HCT116 (cell line): ENCODE data around the gene OR1E2. TPM values are rescaled to one million over a fixed set of nuclear protein-coding genes. Genes with fewer than 3 reads are reported as not detected.

Experiments used
- ATAC-seq: fragments of 200-7000 bp; cut with Tn5 transposase; 2 replicates; pipeline ENCODE4 v1.9.1; 2020; ENCODE audit warnings: mild to moderate bottlenecking, moderate library complexity
- BruUV-seq: library from RNA; stranded (reverse); fragments of 400-500 nt; replicated peaks from 2 replicates; lab custom pipeline; 2021; lab: Mats Ljungman, UMichigan
- CTCF ChIA-PET: fragments of 300-600 bp; sonication (Branson Sonifier 250); formaldehyde crosslinking; loops from one replicate; lab custom pipeline; 2021; ENCODE audit warnings: antibody characterized with exemption; lab: Charles Lee
- POLR2A ChIA-PET: fragments of 300-600, 350-600 bp; sonication (Branson Sonifier 250); formaldehyde crosslinking; loops from one replicate; lab custom pipeline; 2021; ENCODE audit warnings: antibody characterized with exemption; lab: Charles Lee
- RAD21 ChIA-PET, 2 experiments: fragments of 300-600 bp; sonication (Branson Sonifier 250); formaldehyde crosslinking; loops; one replicate each; lab custom pipeline; 2023; ENCODE audit warnings: low total read pairs in 2 of 2; ENCODE audit not compliant: uncharacterized antibody in 2 of 2, unreplicated experiment in 2 of 2, low non-redundant PET in 1 of 2; lab: Charles Lee
- DNase-seq: peaks from one replicate; pipeline ENCODE4 v3.0.0-alpha.2; 2010; ENCODE audit warnings: low read depth, low spot score
- H2AFZ ChIP-seq: fragments of 200-600 bp; shearing (Covaris generic), sonication (generic); 2 replicates; pipeline ENCODE4 v1.6.1; 2017; ENCODE audit warnings: low read depth, mixed run types, mixed read lengths, antibody characterized with exemption, low read length; ENCODE audit not compliant: poor library complexity, severe bottlenecking
- H3K27ac ChIP-seq: 2 replicates; pipeline ENCODE4 v1.5.1; 2012; ENCODE audit warnings: low read depth, low read length
- H3K27me3 ChIP-seq: fragments of 200-600 bp; sonication (generic); 2 replicates; pipeline ENCODE4 v1.6.1; 2016; ENCODE audit warnings: mixed run types, low read length, mixed read lengths; ENCODE audit not compliant: insufficient read depth
- H3K36me3 ChIP-seq, 2 experiments: fragments of 200-500 bp in 1 of 2; fragments of 200-600 bp in 1 of 2; sonication (Bioruptor generic) in 1 of 2; sonication (generic) in 1 of 2; 2 replicates each; pipeline versions ENCODE4 v1.5.1 to v1.6.1; 2014 to 2016; ENCODE audit warnings: low read length in 2 of 2, inconsistent platforms in 1 of 2, mixed read lengths in 1 of 2, mixed run types in 1 of 2; ENCODE audit not compliant: insufficient read depth in 2 of 2, control insufficient read depth in 1 of 2
- H3K4me1 ChIP-seq, 2 experiments: fragments of 200-600 bp in 1 of 2; sonication (generic) in 1 of 2; 2 replicates each; pipeline versions ENCODE4 v1.5.1 to v1.6.1; 2012 to 2017; ENCODE audit warnings: low read length in 2 of 2, inconsistent platforms in 1 of 2, mild to moderate bottlenecking in 1 of 2, mixed read lengths in 1 of 2, mixed run types in 1 of 2, moderate library complexity in 1 of 2; ENCODE audit not compliant: insufficient read depth in 2 of 2, control insufficient read depth in 1 of 2
- H3K4me2 ChIP-seq: fragments of 200-600 bp; sonication (generic); 2 replicates; pipeline ENCODE4 v1.6.1; 2017; ENCODE audit warnings: mixed run types, low read length, mixed read lengths
- H3K4me3 ChIP-seq, 2 experiments: fragments of 200-600 bp in 1 of 2; sonication (generic) in 1 of 2; replicated peaks in 1 of 2; 2 replicates each; pipeline ENCODE4 v1.5.1; 2011 to 2016; ENCODE audit warnings: low read length in 2 of 2, control low read depth in 1 of 2, low read depth in 1 of 2, mild to moderate bottlenecking in 1 of 2, mixed read lengths in 1 of 2, mixed run types in 1 of 2
- H3K79me2 ChIP-seq: fragments of 200-600 bp; sonication (generic); 2 replicates; pipeline ENCODE4 v1.6.1; 2017; ENCODE audit warnings: mild to moderate bottlenecking, mixed run types, low read length, moderate library complexity, mixed read lengths; ENCODE audit not compliant: insufficient read depth
- H3K9ac ChIP-seq: fragments of 200-600 bp; sonication (generic); 2 replicates; pipeline ENCODE4 v1.6.1; 2016; ENCODE audit warnings: low read length, mixed read lengths
- H3K9me2 ChIP-seq: fragments of 200-600 bp; sonication (generic), shearing (Covaris generic); 2 replicates; pipeline ENCODE4 v1.6.1; 2017; ENCODE audit warnings: mixed run types, mild to moderate bottlenecking, moderate library complexity; ENCODE audit not compliant: insufficient read depth
- H3K9me3 ChIP-seq, 2 experiments: fragments of 200-500 bp in 1 of 2; fragments of 200-600 bp in 1 of 2; sonication (Bioruptor generic) in 1 of 2; sonication (generic) in 1 of 2; 2 replicates each; pipeline ENCODE4 v1.6.1; 2014 to 2017; ENCODE audit warnings: low read length in 2 of 2, mixed read lengths in 2 of 2, inconsistent platforms in 1 of 2, low read depth in 1 of 2, mild to moderate bottlenecking in 1 of 2, mixed run types in 1 of 2, moderate library complexity in 1 of 2; ENCODE audit not compliant: control insufficient read depth in 1 of 2, insufficient read depth in 1 of 2
- H4K20me1 ChIP-seq: fragments of 200-600 bp; sonication (generic), shearing (Covaris generic); 2 replicates; pipeline ENCODE4 v1.6.1; 2017; ENCODE audit warnings: mixed run types, mild to moderate bottlenecking, moderate library complexity; ENCODE audit not compliant: insufficient read depth
- ELF1 ChIP-seq: IDR thresholded peaks from 2 replicates; pipeline ENCODE4 v1.6.1; 2012; ENCODE audit warnings: low read depth, borderline replicate concordance
- EZH2phosphoT487 ChIP-seq: fragments of 200-600 bp; IDR thresholded peaks from 2 replicates; pipeline ENCODE4 v1.6.1; 2018; ENCODE audit warnings: antibody characterized with exemption, borderline replicate concordance
- FOSL1 ChIP-seq: IDR thresholded peaks from 2 replicates; pipeline ENCODE4 v1.6.1; 2012; ENCODE audit warnings: low read depth
- POLR2AphosphoS5 ChIP-seq: IDR thresholded peaks from 2 replicates; pipeline ENCODE4 v1.6.1; 2011; ENCODE audit warnings: mild to moderate bottlenecking, low read depth, low read length, moderate library complexity
- RAD21 ChIP-seq: IDR thresholded peaks from 2 replicates; pipeline ENCODE4 v1.6.1; 2012; ENCODE audit warnings: low read depth, mild to moderate bottlenecking
- SP1 ChIP-seq: IDR thresholded peaks from 2 replicates; pipeline ENCODE4 v1.6.1; 2012; ENCODE audit warnings: low read depth
- YY1 ChIP-seq: IDR thresholded peaks from 2 replicates; pipeline ENCODE4 v1.6.1; 2011; ENCODE audit warnings: low read length, low read depth, moderate library complexity, mild to moderate bottlenecking; ENCODE audit not compliant: insufficient replicate concordance; ENCODE audit errors: extremely low read depth
- ZBTB33 ChIP-seq: IDR thresholded peaks from 2 replicates; pipeline ENCODE4 v1.6.1; 2011; ENCODE audit warnings: mild to moderate bottlenecking, low read length, moderate library complexity; ENCODE audit not compliant: insufficient replicate concordance; ENCODE audit errors: extremely low read depth
- ZFX ChIP-seq: fragments of 450-650 bp; IDR thresholded peaks from 2 replicates; pipeline ENCODE4 v1.6.1; 2017
- intact Hi-C: fragments of 100-400 bp; cut with micrococcal nuclease; formaldehyde crosslinking; loops from 2 replicates; pipeline ENCODE4 v1.10.0; 2022
- total RNA-seq: library from RNA; stranded (reverse); gene quantifications from one replicate; pipeline ENCODE4 v1.2.1, GENCODE V29; 2021; ENCODE audit not compliant: unreplicated experiment
- TF ChIP-seq, protein P1 (sequence below): IDR thresholded peaks from 2 replicates; pipeline ENCODE4 v1.6.1; 2012
- TF ChIP-seq, protein P2 (sequence below): IDR thresholded peaks from 2 replicates; pipeline ENCODE4 v1.6.1; 2012; ENCODE audit warnings: low read depth

The OR1E2 gene
- total RNA-seq, 1 experiment from 2014 or later = not detected

DNA sequence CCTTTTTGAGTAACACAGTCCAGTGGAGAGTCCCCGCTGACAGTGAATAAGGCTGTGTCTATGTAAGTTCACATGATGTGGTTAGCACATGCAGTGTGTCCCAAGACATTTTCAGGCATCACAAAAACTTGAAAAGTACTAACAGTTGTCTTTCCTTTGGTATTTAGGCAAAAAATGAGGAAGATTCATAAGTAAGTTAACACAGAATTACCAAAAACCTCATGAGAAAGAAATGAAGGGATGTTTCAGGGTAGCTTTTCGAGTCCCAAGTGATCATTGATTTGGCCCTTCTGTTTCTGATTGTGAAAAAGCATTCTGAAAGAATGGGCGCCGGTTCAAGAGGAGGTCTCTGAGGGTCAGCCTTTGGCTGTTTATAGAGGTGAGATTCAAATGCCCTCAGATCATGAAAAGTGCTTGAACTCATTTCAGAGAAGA, 41.6 kb upstream of the OR1E2 start (continued):
- TF ChIP-seq ZBTB33 (no peak), RAD21 (no peak), POLR2AphosphoS5 (no peak), SP1 (no peak), ZFX (no peak)
- TF ChIP-seq, protein P1, sequence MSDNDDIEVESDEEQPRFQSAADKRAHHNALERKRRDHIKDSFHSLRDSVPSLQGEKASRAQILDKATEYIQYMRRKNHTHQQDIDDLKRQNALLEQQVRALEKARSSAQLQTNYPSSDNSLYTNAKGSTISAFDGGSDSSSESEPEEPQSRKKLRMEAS = no peak
- TF ChIP-seq, protein P2, sequence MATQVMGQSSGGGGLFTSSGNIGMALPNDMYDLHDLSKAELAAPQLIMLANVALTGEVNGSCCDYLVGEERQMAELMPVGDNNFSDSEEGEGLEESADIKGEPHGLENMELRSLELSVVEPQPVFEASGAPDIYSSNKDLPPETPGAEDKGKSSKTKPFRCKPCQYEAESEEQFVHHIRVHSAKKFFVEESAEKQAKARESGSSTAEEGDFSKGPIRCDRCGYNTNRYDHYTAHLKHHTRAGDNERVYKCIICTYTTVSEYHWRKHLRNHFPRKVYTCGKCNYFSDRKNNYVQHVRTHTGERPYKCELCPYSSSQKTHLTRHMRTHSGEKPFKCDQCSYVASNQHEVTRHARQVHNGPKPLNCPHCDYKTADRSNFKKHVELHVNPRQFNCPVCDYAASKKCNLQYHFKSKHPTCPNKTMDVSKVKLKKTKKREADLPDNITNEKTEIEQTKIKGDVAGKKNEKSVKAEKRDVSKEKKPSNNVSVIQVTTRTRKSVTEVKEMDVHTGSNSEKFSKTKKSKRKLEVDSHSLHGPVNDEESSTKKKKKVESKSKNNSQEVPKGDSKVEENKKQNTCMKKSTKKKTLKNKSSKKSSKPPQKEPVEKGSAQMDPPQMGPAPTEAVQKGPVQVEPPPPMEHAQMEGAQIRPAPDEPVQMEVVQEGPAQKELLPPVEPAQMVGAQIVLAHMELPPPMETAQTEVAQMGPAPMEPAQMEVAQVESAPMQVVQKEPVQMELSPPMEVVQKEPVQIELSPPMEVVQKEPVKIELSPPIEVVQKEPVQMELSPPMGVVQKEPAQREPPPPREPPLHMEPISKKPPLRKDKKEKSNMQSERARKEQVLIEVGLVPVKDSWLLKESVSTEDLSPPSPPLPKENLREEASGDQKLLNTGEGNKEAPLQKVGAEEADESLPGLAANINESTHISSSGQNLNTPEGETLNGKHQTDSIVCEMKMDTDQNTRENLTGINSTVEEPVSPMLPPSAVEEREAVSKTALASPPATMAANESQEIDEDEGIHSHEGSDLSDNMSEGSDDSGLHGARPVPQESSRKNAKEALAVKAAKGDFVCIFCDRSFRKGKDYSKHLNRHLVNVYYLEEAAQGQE = no peak

DNA sequence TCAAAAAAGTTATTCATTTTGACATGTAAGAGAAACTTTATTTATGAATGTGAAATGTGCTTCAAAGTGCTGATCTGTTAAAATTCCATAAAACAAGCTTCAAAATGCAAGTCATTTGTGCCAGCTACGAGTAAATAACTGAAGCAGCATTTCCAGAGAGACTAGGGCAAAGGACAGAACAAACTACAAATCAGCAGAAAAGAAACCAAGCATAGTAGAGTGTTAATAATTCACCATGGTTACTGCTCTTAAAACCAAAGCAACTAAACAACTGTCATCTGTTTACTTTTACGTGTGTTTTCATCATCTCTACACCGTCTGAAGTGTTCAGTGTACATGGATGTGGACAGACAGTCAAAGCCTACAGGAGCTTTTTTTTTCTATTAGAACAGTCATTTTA, 40.6 kb upstream of the OR1E2 start:
- ATAC-seq (no peak), DNase-seq (no peak)
- Histone ChIP-seq H3K36me3 (no peaks in the 10 kb centered on the region), H2AFZ (no peak overlapping the region), H3K9me3 (no peaks in the 10 kb centered on the region), H3K4me2 (no peak overlapping the region), H3K9me2 (no peaks in the 10 kb centered on the region), H3K79me2 (no peaks in the 10 kb centered on the region), H3K27me3 (peaks cover 15% of the 10 kb centered on the region), H3K9ac (no peak overlapping the region), H3K4me3 (no peak overlapping the region), H3K4me1 (no peaks in the 10 kb centered on the region), H4K20me1 (no peaks in the 10 kb centered on the region), H3K27ac (no peak overlapping the region)
- intact Hi-C loops = no loop called here
- CTCF ChIA-PET = interaction anchor here (0.6 kb wide), 1 partner anchor 650 kb away, joined by 6 read pairs; no protein-coding TSS in a partner anchor
- RAD21 ChIA-PET = no interaction called here
- TF ChIP-seq ZBTB33 = no peak
- TF ChIP-seq YY1 = no peak
- no peak for TF ChIP-seq POLR2AphosphoS5
- no peak for TF ChIP-seq RAD21
- TF ChIP-seq EZH2phosphoT487 = no peak
- TF ChIP-seq FOSL1 = no peak
- no peak for TF ChIP-seq ELF1
- TF ChIP-seq, protein P1 = no peak
- POLR2A ChIA-PET = no interaction called here
- BruUV-seq = no TSS peak
